ENCODE data around the gene AIF1. TPM values are rescaled to one million over a fixed set of nuclear protein-coding genes. Genes with fewer than 3 reads are reported as not detected.
A peak's percentile ranks its signal among the peaks of the same experiment; 100 is the strongest.

The AIF1 gene
- total and polyA plus RNA-seq, 4 experiments from 2014 or later: 5.2 to 11.0 (median 9.1) TPM

GRCh38 chr6:31651602-31652191, 36.7 kb downstream of the AIF1 start:
- Histone ChIP-seq H3K27me3 (ENCODE audit: insufficient read depth, low read length) (no peaks in the 10 kb centered on the region), H3K4me1 (ENCODE audit: insufficient read depth, low read length) (peaks cover 21% of the 10 kb centered on the region), H3K4me3 (ENCODE audit: low read length in 2 of 2) (peak overlapping the region; percentile 85 to 92), H3K36me3 (ENCODE audit: insufficient read depth, low read length) (peaks cover 31% of the 10 kb centered on the region), H3K27ac (ENCODE audit: low read depth, low read length) (peak overlapping the region; percentile 93), H3K9me3 (ENCODE audit: control insufficient read depth in 1 of 2, low read length in 2 of 2) (no peaks in the 10 kb centered on the region)
- no peak for DNase-seq
- Mint-ChIP-seq H3K27me3 (no peaks in the 10 kb centered on the region), H3K4me1 (peaks cover 27 to 58% (median 38%) of the 10 kb centered on the region in 4 donors), H3K27ac (peak overlapping the region; percentile 99 to 100 (median 100)), H3K36me3 (peaks cover 27 to 57% of the 10 kb centered on the region in 2 donors), H3K9me3 (peaks cover 0 to 13% (median 0%) of the 10 kb centered on the region in 8 donors), H3K4me3 (peak overlapping the region; percentile 96 to 100 (median 98))
- ChIA-PET POLR2A (ENCODE audit: partially characterized antibody) (interaction anchor here (0.7 to 7.2 kb wide), 54 partner anchors 8 to 1666 kb away, joined by 3 to 269 read pairs (median 7); partner anchors contain the start of genes ABHD16A, ATF6B, C6orf47 and CLIC1), CTCF (ENCODE audit: partially characterized antibody) (interaction anchor here (1.5 to 4.6 kb wide), 4 partner anchors 13 to 110 kb away, joined by 4 to 28 read pairs (median 6); partner anchors contain the start of genes CSNK2B, DDX39B and GPANK1)
- intact Hi-C loops (cut with micrococcal nuclease): loop anchor here (1.0 to 10.0 kb wide), 11 partner anchors 9 to 1193 kb away; partner anchors contain the start of genes ABHD16A, C6orf47, LTB and NFKBIL1

GRCh38 chr6:31652925-31653724, 38.1 kb downstream of the AIF1 start:
- H3K4me1 Mint-ChIP-seq: peaks cover 36 to 72% (median 46%) of the 10 kb centered on the region in 4 donors
- peaks cover 15 to 54% of the 10 kb centered on the region in 2 donors for H3K36me3 Mint-ChIP-seq
- H3K27me3 Mint-ChIP-seq: no peaks in the 10 kb centered on the region
- peaks cover 0 to 13% (median 0%) of the 10 kb centered on the region in 8 donors for H3K9me3 Mint-ChIP-seq
- H3K27me3 ChIP-seq (ENCODE audit: insufficient read depth, low read length): no peaks in the 10 kb centered on the region
- H3K9me3 ChIP-seq (ENCODE audit: control insufficient read depth in 1 of 2, low read length in 2 of 2): no peaks in the 10 kb centered on the region
- peak overlapping the region; percentile 85 to 92 for H3K4me3 ChIP-seq (ENCODE audit: low read length in 2 of 2)
- peak overlapping the region; percentile 93 for H3K27ac ChIP-seq (ENCODE audit: low read depth, low read length)
- DNase-seq: peak in 1 of 5 donors; percentile 93
- CTCF ChIA-PET (ENCODE audit: partially characterized antibody): interaction anchor here (0.5 to 4.6 kb wide), 8 partner anchors 12 to 179 kb away, joined by 3 to 28 read pairs (median 4); partner anchors contain the start of genes ABHD16A, CSNK2B, DDX39B and GPANK1
- POLR2A ChIA-PET (ENCODE audit: partially characterized antibody): interaction anchor here (0.6 to 7.2 kb wide), 56 partner anchors 10 to 1665 kb away, joined by 3 to 269 read pairs (median 7); partner anchors contain the start of genes ABHD16A, ATF6B, C6orf47 and CLIC1
- intact Hi-C loops (cut with micrococcal nuclease): loop anchor here (1.0 to 10.0 kb wide), 11 partner anchors 7 to 1192 kb away; partner anchors contain the start of genes ABHD16A, C6orf47, LTB and NFKBIL1
- peaks cover 33% of the 10 kb centered on the region for H3K4me1 ChIP-seq (ENCODE audit: insufficient read depth, low read length)
- peak overlapping the region; percentile 99 to 100 (median 100) for H3K27ac Mint-ChIP-seq
- H3K4me3 Mint-ChIP-seq: peak overlapping the region; percentile 96 to 100 (median 98)
- H3K36me3 ChIP-seq (ENCODE audit: insufficient read depth, low read length): peaks cover 24% of the 10 kb centered on the region

GRCh38 chr6:31654574-31655348, 39.7 kb downstream of the AIF1 start:
- peaks cover 6 to 44% of the 10 kb centered on the region in 2 donors for H3K36me3 Mint-ChIP-seq
- Histone ChIP-seq H3K4me3 (ENCODE audit: low read length in 2 of 2) (no peak overlapping the region), H3K27me3 (ENCODE audit: insufficient read depth, low read length) (no peaks in the 10 kb centered on the region), H3K27ac (ENCODE audit: low read depth, low read length) (no peak overlapping the region), H3K9me3 (ENCODE audit: control insufficient read depth in 1 of 2, low read length in 2 of 2) (no peaks in the 10 kb centered on the region), H3K4me1 (ENCODE audit: insufficient read depth, low read length) (peaks cover 49% of the 10 kb centered on the region), H3K36me3 (ENCODE audit: insufficient read depth, low read length) (peaks cover 8% of the 10 kb centered on the region)
- intact Hi-C loops (cut with micrococcal nuclease): loop anchor here (5.0 to 10.0 kb wide), 2 partner anchors 72 to 1190 kb away; partner anchors contain the start of genes LTB and PSMB8
- peaks cover 0 to 13% (median 0%) of the 10 kb centered on the region in 8 donors for H3K9me3 Mint-ChIP-seq
- peaks cover 40 to 80% (median 56%) of the 10 kb centered on the region in 4 donors for H3K4me1 Mint-ChIP-seq
- ChIA-PET CTCF (ENCODE audit: partially characterized antibody) (interaction anchor here (0.8 to 4.6 kb wide), 7 partner anchors 8 to 176 kb away, joined by 3 to 28 read pairs (median 4); partner anchors contain the start of genes ABHD16A, CSNK2B and GPANK1), POLR2A (ENCODE audit: partially characterized antibody) (interaction anchor here (3.4 to 7.2 kb wide), 5 partner anchors 9 to 176 kb away, joined by 14 to 269 read pairs (median 31); partner anchors contain the start of genes C6orf47, CSNK2B, GPANK1 and HSPA1B)
- DNase-seq: no peak
- peak overlapping the region in 2 of 7 donors; percentile 55 to 57 for H3K27ac Mint-ChIP-seq
- H3K4me3 Mint-ChIP-seq: peak overlapping the region in 2 of 8 donors; percentile 29 to 42
- H3K27me3 Mint-ChIP-seq: no peaks in the 10 kb centered on the region

- H3K27ac ChIP-seq (ENCODE audit: low read depth, low read length): no peak within 1 kb of the TSS
- POLR2A ChIA-PET (ENCODE audit: partially characterized antibody): interaction anchor here (1.4 to 7.2 kb wide), 2 partner anchors 8 to 35 kb away, joined by 5 to 269 read pairs; partner anchors contain the start of genes C6orf47, CSNK2B, GPANK1 and PRRC2A
- H3K4me3 ChIP-seq (ENCODE audit: low read length in 2 of 2): no peak within 1 kb of the TSS
- DNase-seq: no peak
- peak within 1 kb of the TSS in 4 of 8 donors; percentile 28 to 58 (median 39) for H3K4me3 Mint-ChIP-seq
- intact Hi-C loops (cut with micrococcal nuclease): loop anchor here (10.0 kb wide), 1 partner anchor 1189 kb away; the partner anchor contains the start of gene PSMB8
- peaks cover 50% of the 10 kb centered on the region for H3K4me1 ChIP-seq (ENCODE audit: insufficient read depth, low read length)
- H3K27ac Mint-ChIP-seq: peak within 1 kb of the TSS; percentile 37 to 88 (median 70)
- CTCF ChIA-PET (ENCODE audit: partially characterized antibody): interaction anchor here (0.7 to 4.6 kb wide), 8 partner anchors 9 to 175 kb away, joined by 3 to 28 read pairs (median 3); partner anchors contain the start of genes CSNK2B and GPANK1
- peaks cover 5% of the 10 kb centered on the region for H3K36me3 ChIP-seq (ENCODE audit: insufficient read depth, low read length)
- peaks cover 6 to 50% of the 10 kb centered on the region in 2 donors for H3K36me3 Mint-ChIP-seq
- no peaks in the 10 kb centered on the region for H3K27me3 ChIP-seq (ENCODE audit: insufficient read depth, low read length)
- no peaks in the 10 kb centered on the region for H3K9me3 ChIP-seq (ENCODE audit: control insufficient read depth in 1 of 2, low read length in 2 of 2)
- H3K27me3 Mint-ChIP-seq: no peaks in the 10 kb centered on the region
- peaks cover 0 to 15% (median 0%) of the 10 kb centered on the region in 8 donors for H3K9me3 Mint-ChIP-seq
- peaks cover 42 to 78% (median 58%) of the 10 kb centered on the region in 4 donors for H3K4me1 Mint-ChIP-seq
These were observed 40.6 kb downstream of the AIF1 start, which contains the start of gene APOM for GRCh38 chr6:31655349-31656237. Gene APOM, plus strand, starts transcription at chr6:31655894. Its CDS starts 73 bp downstream, at chr6:31655967.

- peak in 2 of 5 donors; percentile 24 to 72 for DNase-seq
- H3K36me3 Mint-ChIP-seq: peaks cover 6 to 42% of the 10 kb centered on the region in 2 donors
- no peaks in the 10 kb centered on the region for H3K27me3 Mint-ChIP-seq
- intact Hi-C loops (cut with micrococcal nuclease): loop anchor here (10.0 kb wide), 1 partner anchor 1187 kb away; the partner anchor contains the start of gene PSMB8
- H3K4me1 Mint-ChIP-seq: peaks cover 36 to 80% (median 54%) of the 10 kb centered on the region in 4 donors
- ChIA-PET POLR2A (ENCODE audit: partially characterized antibody) (interaction anchor here (0.6 to 1.1 kb wide), 2 partner anchors 38 to 173 kb away, joined by 3 to 4 read pairs; no protein-coding TSS in a partner anchor), CTCF (ENCODE audit: partially characterized antibody) (interaction anchor here (1.2 kb wide), 1 partner anchor 172 kb away, joined by 4 read pairs; no protein-coding TSS in a partner anchor)
- peaks cover 0 to 4% (median 0%) of the 10 kb centered on the region in 8 donors for H3K9me3 Mint-ChIP-seq
- H3K27ac ChIP-seq (ENCODE audit: low read depth, low read length): no peak overlapping the region
- H3K27me3 ChIP-seq (ENCODE audit: insufficient read depth, low read length): no peaks in the 10 kb centered on the region
- H3K27ac Mint-ChIP-seq: peak overlapping the region; percentile 75 to 94 (median 88)
- H3K36me3 ChIP-seq (ENCODE audit: insufficient read depth, low read length): peaks cover 13% of the 10 kb centered on the region
- no peaks in the 10 kb centered on the region for H3K9me3 ChIP-seq (ENCODE audit: control insufficient read depth in 1 of 2, low read length in 2 of 2)
- peak overlapping the region; percentile 60 to 93 (median 72) for H3K4me3 Mint-ChIP-seq
- H3K4me1 ChIP-seq (ENCODE audit: insufficient read depth, low read length): peaks cover 48% of the 10 kb centered on the region
- H3K4me3 ChIP-seq (ENCODE audit: low read length in 2 of 2): no peak overlapping the region
These were observed 42.5 kb downstream of the AIF1 start for GRCh38 chr6:31657406-31658157.
